ENCODE measurements around the gene CYB5A. TPM values are rescaled to one million over a fixed set of nuclear protein-coding genes. Genes with fewer than 3 reads are reported as not detected.

CYB5A gene
- total RNA-seq, 1 experiment from 2014 or later: 130 TPM

DNA sequence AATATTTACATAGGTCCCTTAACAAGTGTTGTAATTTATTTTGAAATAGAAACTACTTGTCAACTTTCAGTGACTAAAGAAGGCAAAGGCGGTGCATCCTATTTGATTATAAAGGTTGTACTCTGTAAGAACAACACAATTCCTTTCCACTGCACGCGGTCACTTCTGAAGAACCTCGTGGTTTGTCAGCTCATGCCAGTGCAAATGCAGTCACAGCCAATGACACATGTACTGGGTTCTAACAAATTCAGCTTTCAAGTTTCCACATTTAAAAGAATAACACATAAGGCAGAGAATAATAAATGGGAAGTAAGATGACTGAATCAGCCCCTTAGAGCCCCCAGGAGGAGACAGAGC, 39.7 kb downstream of the CYB5A start:
- Histone ChIP-seq H3K4me3 (ENCODE audit: low read length) (no peak overlapping the region), H3K36me3 (ENCODE audit: low read depth, low read length) (peaks cover 6% of the 10 kb centered on the region; the same call in 1 of the 2 replicates), H3K9ac (ENCODE audit: low read length) (no peak overlapping the region), H3K79me2 (ENCODE audit: low read length) (no peaks in the 10 kb centered on the region), H3K27ac (ENCODE audit: low read length) (no peak overlapping the region), H3K4me2 (ENCODE audit: low read length) (no peak overlapping the region), H2AFZ (ENCODE audit: low read length) (no peak overlapping the region), H3K9me2 (replicated peaks; ENCODE audit: low read length) (no peaks in the 10 kb centered on the region), H4K20me1 (ENCODE audit: low read length) (no peaks in the 10 kb centered on the region), H3F3A (ENCODE audit: low read length, unreplicated experiment) (no peaks in the 10 kb centered on the region), H3K4me1 (ENCODE audit: insufficient read depth, low read length) (peaks cover 10% of the 10 kb centered on the region), H3K9me3 (ENCODE audit: low read length) (no peaks in the 10 kb centered on the region), H3K27me3 (ENCODE audit: low read length) (no peaks in the 10 kb centered on the region)
- no TSS peak for BruUV-seq (replicated peaks)
- ChIA-PET CTCF (no interaction called here), POLR2A (ENCODE audit: unreplicated experiment) (no interaction called here)
- intact Hi-C loops (cut with micrococcal nuclease): no loop called here
- DNase-seq (peak; percentile 24), ATAC-seq (peak; percentile 31)
- TF ChIP-seq EZH2 (IDR thresholded peaks at IDR 0.05; ENCODE audit: low read length, unreplicated experiment) (no peak), EZH2phosphoT487 (IDR thresholded peaks at IDR 0.05; ENCODE audit: borderline replicate concordance, low read length) (no peak)
- TF ChIP-seq, protein P1, sequence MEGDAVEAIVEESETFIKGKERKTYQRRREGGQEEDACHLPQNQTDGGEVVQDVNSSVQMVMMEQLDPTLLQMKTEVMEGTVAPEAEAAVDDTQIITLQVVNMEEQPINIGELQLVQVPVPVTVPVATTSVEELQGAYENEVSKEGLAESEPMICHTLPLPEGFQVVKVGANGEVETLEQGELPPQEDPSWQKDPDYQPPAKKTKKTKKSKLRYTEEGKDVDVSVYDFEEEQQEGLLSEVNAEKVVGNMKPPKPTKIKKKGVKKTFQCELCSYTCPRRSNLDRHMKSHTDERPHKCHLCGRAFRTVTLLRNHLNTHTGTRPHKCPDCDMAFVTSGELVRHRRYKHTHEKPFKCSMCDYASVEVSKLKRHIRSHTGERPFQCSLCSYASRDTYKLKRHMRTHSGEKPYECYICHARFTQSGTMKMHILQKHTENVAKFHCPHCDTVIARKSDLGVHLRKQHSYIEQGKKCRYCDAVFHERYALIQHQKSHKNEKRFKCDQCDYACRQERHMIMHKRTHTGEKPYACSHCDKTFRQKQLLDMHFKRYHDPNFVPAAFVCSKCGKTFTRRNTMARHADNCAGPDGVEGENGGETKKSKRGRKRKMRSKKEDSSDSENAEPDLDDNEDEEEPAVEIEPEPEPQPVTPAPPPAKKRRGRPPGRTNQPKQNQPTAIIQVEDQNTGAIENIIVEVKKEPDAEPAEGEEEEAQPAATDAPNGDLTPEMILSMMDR (conservative IDR thresholded peaks at IDR 0.05; ENCODE audit: low read depth, low read length): no peak

DNA sequence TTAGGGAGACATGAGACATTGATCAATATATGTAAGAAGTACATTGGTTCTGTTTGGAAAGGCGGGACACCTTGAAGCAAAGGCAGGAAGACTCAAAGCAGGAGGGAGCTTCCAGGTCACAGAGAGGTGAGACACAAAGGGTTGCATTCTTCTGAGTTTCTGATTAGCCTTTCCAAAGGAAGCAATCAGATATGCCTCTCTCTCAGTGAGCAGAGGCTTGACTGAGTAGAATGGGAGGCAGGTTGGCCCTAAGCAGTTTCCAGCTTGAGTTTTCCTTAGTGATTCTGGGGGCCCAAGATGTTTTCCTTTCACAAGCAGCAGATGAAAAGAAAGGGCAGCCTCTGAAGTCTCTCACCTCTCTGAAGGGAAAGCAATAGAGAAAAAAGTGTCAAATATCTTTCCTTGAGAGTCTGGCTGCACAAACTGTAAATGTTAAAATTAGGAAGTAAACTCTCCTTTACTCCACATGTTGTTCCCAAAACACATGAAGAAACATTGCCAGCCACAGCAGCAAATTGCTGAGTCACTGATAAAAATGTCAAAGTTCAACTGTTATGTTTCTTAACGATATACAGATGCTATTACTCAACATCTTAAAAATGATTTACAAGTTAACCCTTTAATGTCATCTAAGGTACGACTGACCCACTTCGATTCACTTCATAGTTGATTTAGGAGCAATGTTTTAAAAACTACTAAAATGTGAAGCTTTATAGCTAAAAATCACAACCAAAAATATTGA, 40.3 kb downstream of the CYB5A start:
- Histone ChIP-seq H3K4me2 (ENCODE audit: low read length) (no peak overlapping the region), H3F3A (ENCODE audit: low read length, unreplicated experiment) (no peaks in the 10 kb centered on the region), H3K27me3 (ENCODE audit: low read length) (no peaks in the 10 kb centered on the region), H3K9ac (ENCODE audit: low read length) (no peak overlapping the region), H3K9me2 (replicated peaks; ENCODE audit: low read length) (no peaks in the 10 kb centered on the region), H2AFZ (ENCODE audit: low read length) (no peak overlapping the region), H3K36me3 (ENCODE audit: low read depth, low read length) (peaks cover 6% of the 10 kb centered on the region; the same call in 1 of the 2 replicates), H3K79me2 (ENCODE audit: low read length) (no peaks in the 10 kb centered on the region), H3K9me3 (ENCODE audit: low read length) (no peaks in the 10 kb centered on the region), H3K27ac (ENCODE audit: low read length) (no peak overlapping the region), H3K4me3 (ENCODE audit: low read length) (no peak overlapping the region), H3K4me1 (ENCODE audit: insufficient read depth, low read length) (peaks cover 10% of the 10 kb centered on the region), H4K20me1 (ENCODE audit: low read length) (no peaks in the 10 kb centered on the region)
- BruUV-seq (replicated peaks): no TSS peak
- DNase-seq (peak; percentile 27), ATAC-seq (peak; percentile 29; the same call in 1 of the 2 replicates)
- ChIA-PET CTCF (no interaction called here), POLR2A (ENCODE audit: unreplicated experiment) (no interaction called here)
- intact Hi-C loops (cut with micrococcal nuclease): no loop called here
- TF ChIP-seq, protein P1 (conservative IDR thresholded peaks at IDR 0.05; ENCODE audit: low read depth, low read length): no peak
- no peak for TF ChIP-seq EZH2phosphoT487 (IDR thresholded peaks at IDR 0.05; ENCODE audit: borderline replicate concordance, low read length)
- TF ChIP-seq EZH2 (IDR thresholded peaks at IDR 0.05; ENCODE audit: low read length, unreplicated experiment): no peak

DNA sequence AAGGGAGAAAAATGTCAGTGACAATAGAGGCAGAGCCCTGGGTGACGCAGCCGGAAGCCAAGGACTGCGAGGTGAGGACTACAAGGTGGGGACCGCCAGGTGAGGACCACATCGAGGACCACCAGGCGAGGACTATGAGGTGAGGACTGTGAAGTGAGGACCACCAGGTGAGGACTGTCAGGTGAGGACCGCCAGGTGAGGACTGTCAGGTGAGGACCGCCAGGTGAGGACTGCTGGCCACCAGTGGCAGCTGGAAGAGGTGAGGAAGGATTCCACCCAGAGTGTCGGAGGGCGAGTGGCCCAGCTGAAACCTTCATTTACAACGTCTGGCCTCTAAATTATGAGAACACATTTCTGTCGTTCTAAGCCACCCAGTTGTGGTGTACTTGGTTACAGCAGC, 41.6 kb downstream of the CYB5A start:
- CTCF ChIA-PET: no interaction called here
- Histone ChIP-seq H3K4me2 (ENCODE audit: low read length) (no peak overlapping the region), H3K9me2 (replicated peaks; ENCODE audit: low read length) (no peaks in the 10 kb centered on the region), H3K36me3 (ENCODE audit: low read depth, low read length) (peaks cover 6% of the 10 kb centered on the region; the same call in 1 of the 2 replicates), H3K27ac (ENCODE audit: low read length) (no peak overlapping the region), H3K4me3 (ENCODE audit: low read length) (no peak overlapping the region), H3K9ac (ENCODE audit: low read length) (no peak overlapping the region), H3K4me1 (ENCODE audit: insufficient read depth, low read length) (peaks cover 10% of the 10 kb centered on the region), H3K79me2 (ENCODE audit: low read length) (no peaks in the 10 kb centered on the region), H3K27me3 (ENCODE audit: low read length) (no peaks in the 10 kb centered on the region), H2AFZ (ENCODE audit: low read length) (no peak overlapping the region), H4K20me1 (ENCODE audit: low read length) (no peaks in the 10 kb centered on the region), H3K9me3 (ENCODE audit: low read length) (no peaks in the 10 kb centered on the region), H3F3A (ENCODE audit: low read length, unreplicated experiment) (no peaks in the 10 kb centered on the region)
- intact Hi-C loops (cut with micrococcal nuclease): no loop called here
- ATAC-seq (no peak), DNase-seq (no peak)
- no TSS peak for BruUV-seq (replicated peaks)
- POLR2A ChIA-PET (ENCODE audit: unreplicated experiment): no interaction called here
- TF ChIP-seq, protein P1 (conservative IDR thresholded peaks at IDR 0.05; ENCODE audit: low read depth, low read length): no peak
- TF ChIP-seq EZH2 (IDR thresholded peaks at IDR 0.05; ENCODE audit: low read length, unreplicated experiment) (no peak), EZH2phosphoT487 (IDR thresholded peaks at IDR 0.05; ENCODE audit: borderline replicate concordance, low read length) (no peak)
